Endothelial cell (in vitro differentiated cells): ENCODE data around the gene SULT4A1. TPM values are rescaled to one million over a fixed set of nuclear protein-coding genes. Genes with fewer than 3 reads are reported as not detected.

Experiments used
- DNase-seq: peaks from one replicate; pipeline ENCODE4 v3.0.0; 2021; ENCODE audit warnings: low spot score
- H3K27ac Mint-ChIP-seq: one replicate; pipeline ENCODE4 v1.8.0; 2021; ENCODE audit warnings: mixed read lengths, inconsistent platforms; ENCODE audit not compliant: unreplicated experiment
- H3K27me3 Mint-ChIP-seq: one replicate; pipeline ENCODE4 v1.8.0; 2021; ENCODE audit warnings: mild to moderate bottlenecking, moderate library complexity, mixed read lengths, inconsistent platforms; ENCODE audit not compliant: unreplicated experiment
- H3K36me3 Mint-ChIP-seq: one replicate; pipeline ENCODE4 v1.8.0; 2021; ENCODE audit warnings: mild to moderate bottlenecking, low read depth, mixed read lengths, inconsistent platforms; ENCODE audit not compliant: unreplicated experiment
- H3K4me1 Mint-ChIP-seq: one replicate; pipeline ENCODE4 v1.8.0; 2021; ENCODE audit warnings: mild to moderate bottlenecking, mixed read lengths, inconsistent platforms; ENCODE audit not compliant: unreplicated experiment
- H3K4me3 Mint-ChIP-seq: one replicate; pipeline ENCODE4 v1.8.0; 2021; ENCODE audit warnings: mild to moderate bottlenecking, mixed read lengths, inconsistent platforms; ENCODE audit not compliant: unreplicated experiment
- H3K9me3 Mint-ChIP-seq: one replicate; pipeline ENCODE4 v1.8.0; 2021; ENCODE audit warnings: mixed read lengths, inconsistent platforms; ENCODE audit not compliant: unreplicated experiment
- total RNA-seq: library from RNA; stranded (reverse); fragmentation: NEBNext Ultra II Directional; extraction: Animal tissue kit (Norgen Biotek cat#: 25700); gene quantifications from one replicate; pipeline ENCODE4 v1.2.1, GENCODE V29; 2021; ENCODE audit not compliant: unreplicated experiment
- TF ChIP-seq, protein P1 (sequence below): fragments of 200-600 bp; sonication (generic); IDR thresholded peaks from one replicate; pipeline ENCODE4 v1.5.0; 2021; ENCODE audit warnings: antibody characterized with exemption; ENCODE audit not compliant: unreplicated experiment

Gene SULT4A1
- total RNA-seq, 1 donor from 2014 or later: 16.5 TPM

DNA sequence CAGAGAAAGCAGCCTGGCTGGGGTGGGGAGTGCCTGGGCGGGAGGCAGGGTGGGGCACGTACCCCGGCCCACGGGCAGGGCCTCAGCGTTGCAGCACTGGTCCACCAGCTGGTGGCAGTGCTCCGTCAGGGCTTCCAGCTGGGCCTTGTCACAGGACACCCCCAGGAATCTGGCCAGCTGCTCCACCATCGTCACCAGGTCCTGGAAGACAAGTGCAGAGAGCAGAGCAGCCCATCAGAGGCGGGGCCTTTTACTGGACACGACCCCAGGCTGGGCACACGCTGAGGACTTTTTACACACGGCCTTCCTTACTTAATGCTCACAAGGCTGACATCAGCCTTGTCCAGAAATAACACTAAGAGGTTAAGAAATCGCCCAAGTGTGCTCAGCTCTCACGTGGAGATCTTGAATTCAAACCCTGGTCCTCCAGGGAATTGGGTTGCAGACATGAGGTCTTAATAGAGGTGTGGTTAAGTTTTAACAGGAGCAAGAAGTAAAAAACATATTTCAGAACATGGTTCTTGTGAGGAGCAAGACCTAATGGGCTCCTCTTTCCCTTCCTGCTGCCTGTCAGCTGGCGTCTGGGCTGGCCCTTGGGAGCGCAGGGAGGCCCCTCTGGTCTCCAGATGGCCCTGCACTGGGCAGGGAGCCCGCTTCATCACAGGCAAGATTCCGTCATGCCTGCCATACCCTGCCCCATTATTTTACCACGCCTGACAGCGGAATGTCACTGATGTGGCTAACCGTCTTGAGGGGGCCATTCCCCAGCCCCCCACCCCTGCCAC is 33.1 kb downstream of the SULT4A1 start:
- no peak for DNase-seq
- H3K4me3 Mint-ChIP-seq: no peak overlapping the region
- H3K36me3 Mint-ChIP-seq: peaks cover 24% of the 10 kb centered on the region
- TF ChIP-seq, protein P1, sequence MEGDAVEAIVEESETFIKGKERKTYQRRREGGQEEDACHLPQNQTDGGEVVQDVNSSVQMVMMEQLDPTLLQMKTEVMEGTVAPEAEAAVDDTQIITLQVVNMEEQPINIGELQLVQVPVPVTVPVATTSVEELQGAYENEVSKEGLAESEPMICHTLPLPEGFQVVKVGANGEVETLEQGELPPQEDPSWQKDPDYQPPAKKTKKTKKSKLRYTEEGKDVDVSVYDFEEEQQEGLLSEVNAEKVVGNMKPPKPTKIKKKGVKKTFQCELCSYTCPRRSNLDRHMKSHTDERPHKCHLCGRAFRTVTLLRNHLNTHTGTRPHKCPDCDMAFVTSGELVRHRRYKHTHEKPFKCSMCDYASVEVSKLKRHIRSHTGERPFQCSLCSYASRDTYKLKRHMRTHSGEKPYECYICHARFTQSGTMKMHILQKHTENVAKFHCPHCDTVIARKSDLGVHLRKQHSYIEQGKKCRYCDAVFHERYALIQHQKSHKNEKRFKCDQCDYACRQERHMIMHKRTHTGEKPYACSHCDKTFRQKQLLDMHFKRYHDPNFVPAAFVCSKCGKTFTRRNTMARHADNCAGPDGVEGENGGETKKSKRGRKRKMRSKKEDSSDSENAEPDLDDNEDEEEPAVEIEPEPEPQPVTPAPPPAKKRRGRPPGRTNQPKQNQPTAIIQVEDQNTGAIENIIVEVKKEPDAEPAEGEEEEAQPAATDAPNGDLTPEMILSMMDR: no peak
- no peaks in the 10 kb centered on the region for H3K9me3 Mint-ChIP-seq
- no peak overlapping the region for H3K27ac Mint-ChIP-seq
- peaks cover 3% of the 10 kb centered on the region for H3K4me1 Mint-ChIP-seq
- H3K27me3 Mint-ChIP-seq: peaks cover 8% of the 10 kb centered on the region

DNA sequence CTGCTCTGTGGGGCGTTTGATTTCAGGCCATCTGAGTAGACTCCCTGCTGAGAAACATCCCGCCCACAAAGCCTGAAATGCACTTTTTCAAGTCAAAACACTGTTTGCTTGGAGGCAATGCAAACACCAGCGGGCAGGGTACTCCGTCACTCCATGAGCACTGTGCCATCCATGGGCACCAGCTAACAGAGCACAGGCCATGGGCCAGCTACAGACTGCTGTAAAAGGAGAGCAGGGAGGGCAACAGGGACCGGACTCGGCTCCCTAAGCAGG is 33.7 kb downstream of the SULT4A1 start:
- no peak for DNase-seq
- H3K36me3 Mint-ChIP-seq: peaks cover 24% of the 10 kb centered on the region
- H3K4me1 Mint-ChIP-seq: peaks cover 3% of the 10 kb centered on the region
- H3K4me3 Mint-ChIP-seq: no peak overlapping the region
- H3K27ac Mint-ChIP-seq: no peak overlapping the region
- no peaks in the 10 kb centered on the region for H3K9me3 Mint-ChIP-seq
- peaks cover 8% of the 10 kb centered on the region for H3K27me3 Mint-ChIP-seq
- TF ChIP-seq, protein P1: no peak

DNA sequence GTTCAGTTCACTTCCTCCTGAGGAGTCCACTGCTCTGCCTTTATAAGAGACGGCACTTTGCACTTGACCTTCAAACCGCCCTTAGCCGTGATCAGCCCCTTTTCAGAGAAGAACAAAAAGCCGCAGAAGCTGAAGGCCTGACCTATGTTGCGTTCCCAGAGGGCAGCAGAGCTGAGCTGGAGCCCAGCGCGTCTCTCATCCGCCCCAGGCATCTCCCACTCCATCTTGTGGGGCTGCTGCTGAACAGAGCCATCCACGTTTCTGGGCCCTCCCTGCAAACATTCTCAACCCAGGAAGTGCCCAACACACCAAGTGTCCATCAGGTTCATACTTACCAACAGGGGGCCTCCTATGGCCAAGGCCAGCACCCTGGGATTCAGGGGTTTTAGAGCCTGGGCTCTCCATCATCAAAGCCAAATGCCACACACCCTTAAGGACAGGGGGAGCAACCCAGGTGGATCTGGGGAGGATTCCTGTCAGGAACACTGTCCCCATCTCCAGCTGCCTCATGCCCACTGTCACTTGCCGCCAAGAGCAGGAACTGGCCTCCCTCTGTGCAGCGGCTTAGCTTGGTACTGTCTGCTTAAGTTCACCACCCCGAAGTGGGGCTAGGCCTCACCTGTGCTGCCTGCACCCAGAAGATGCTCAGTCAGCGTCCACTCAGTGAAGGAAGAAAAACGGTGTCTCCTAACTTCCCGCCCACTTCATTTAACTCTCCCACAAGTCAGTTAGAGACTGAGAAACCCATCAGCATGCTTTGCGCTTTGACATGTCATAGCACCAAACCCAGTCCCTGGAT is 34.2 kb downstream of the SULT4A1 start:
- no peak for DNase-seq
- Mint-ChIP-seq H3K4me1 (peaks cover 6% of the 10 kb centered on the region), H3K4me3 (no peak overlapping the region), H3K27me3 (peaks cover 8% of the 10 kb centered on the region), H3K9me3 (no peaks in the 10 kb centered on the region), H3K27ac (no peak overlapping the region), H3K36me3 (peaks cover 24% of the 10 kb centered on the region)
- TF ChIP-seq, protein P1: no peak

DNA sequence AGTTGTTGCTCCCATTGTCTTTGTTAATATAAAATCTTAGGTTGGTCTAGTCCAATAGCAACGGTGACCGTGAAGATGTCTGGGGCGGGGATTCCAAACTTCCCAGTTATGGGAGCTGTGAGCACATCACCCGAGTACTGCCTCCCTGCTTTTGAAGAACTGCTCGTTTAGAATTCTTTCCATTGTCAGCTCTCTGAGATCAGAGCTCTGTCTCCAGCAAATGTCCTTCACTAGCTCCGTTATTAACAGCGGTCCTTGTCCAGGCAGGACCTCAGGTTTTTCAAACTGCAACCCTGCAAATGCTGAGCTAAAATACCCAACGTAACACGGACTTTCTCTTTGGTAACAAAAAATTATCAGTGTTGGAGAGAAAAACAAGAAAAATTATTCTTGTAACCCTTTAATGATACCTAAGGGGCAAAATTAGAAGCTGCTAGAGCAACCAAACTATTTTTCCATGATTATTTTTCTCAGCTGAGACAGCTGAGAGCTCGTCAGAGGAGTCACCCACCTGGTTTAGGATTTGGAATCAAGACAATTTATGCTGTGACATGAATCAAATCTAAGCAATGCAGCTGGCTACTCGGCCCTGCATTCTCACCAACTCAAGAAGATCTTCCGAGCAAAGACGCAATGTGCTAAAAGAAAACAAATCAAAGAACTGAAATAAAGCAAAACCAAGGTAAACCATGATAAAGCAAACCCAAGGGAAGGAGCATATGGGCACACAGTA is 35.1 kb downstream of the SULT4A1 start:
- TF ChIP-seq, protein P1: no peak
- no peak overlapping the region for H3K4me3 Mint-ChIP-seq
- peaks cover 13% of the 10 kb centered on the region for H3K4me1 Mint-ChIP-seq
- H3K27me3 Mint-ChIP-seq: peaks cover 9% of the 10 kb centered on the region
- no peaks in the 10 kb centered on the region for H3K9me3 Mint-ChIP-seq
- DNase-seq: no peak
- no peak overlapping the region for H3K27ac Mint-ChIP-seq
- peaks cover 21% of the 10 kb centered on the region for H3K36me3 Mint-ChIP-seq
